DLD1 (cell line): Measurements from ENCODE around the gene RXRA.

Experiments
- in situ Hi-C: cut with HindIII; loops from 2 replicates; pipeline ENCODE4 v1.10.0; 2017; ENCODE audit warnings: low sequenced_read_pairs

Gene RXRA

GRCh38 chr9:134459573-134459972 is 133.3 kb downstream of the RXRA start:
- in situ Hi-C loops = no loop called here

- in situ Hi-C loops = no loop called here
Observed at GRCh38 chr9:134460206-134460605, 134.0 kb downstream of the RXRA start.

- in situ Hi-C loops = no loop called here
Observed at GRCh38 chr9:134460896-134461295, 134.6 kb downstream of the RXRA start.

- in situ Hi-C loops = no loop called here
Observed at GRCh38 chr9:134461426-134461982, 135.2 kb downstream of the RXRA start.

GRCh38 chr9:134462318-134462717 is 136.1 kb downstream of the RXRA start:
- in situ Hi-C loops = no loop called here

- in situ Hi-C loops = no loop called here
Observed at GRCh38 chr9:134463280-134463679, 137.0 kb downstream of the RXRA start.

GRCh38 chr9:134466869-134467616 is 140.8 kb downstream of the RXRA start:
- in situ Hi-C loops = no loop called here

GRCh38 chr9:134468358-134468757 is 142.1 kb downstream of the RXRA start:
- in situ Hi-C loops = no loop called here

- in situ Hi-C loops = no loop called here
Observed at GRCh38 chr9:134469041-134469875, 143.0 kb downstream of the RXRA start.

GRCh38 chr9:134472256-134472655 is 146.0 kb downstream of the RXRA start:
- in situ Hi-C loops = loop anchor here (10.0 kb wide), 1 partner anchor 163 kb away; no protein-coding TSS in a partner anchor

- in situ Hi-C loops = loop anchor here (10.0 kb wide), 1 partner anchor 161 kb away; no protein-coding TSS in a partner anchor
Observed at GRCh38 chr9:134473141-134474054, 147.1 kb downstream of the RXRA start.

GRCh38 chr9:134474055-134474370 is 147.8 kb downstream of the RXRA start:
- in situ Hi-C loops = loop anchor here (10.0 kb wide), 1 partner anchor 161 kb away; no protein-coding TSS in a partner anchor

GRCh38 chr9:134475011-134475790 is 148.9 kb downstream of the RXRA start:
- in situ Hi-C loops = loop anchor here (10.0 kb wide), 1 partner anchor 160 kb away; no protein-coding TSS in a partner anchor

GRCh38 chr9:134476272-134476941 is 150.2 kb downstream of the RXRA start:
- in situ Hi-C loops = loop anchor here (10.0 kb wide), 1 partner anchor 158 kb away; no protein-coding TSS in a partner anchor

- in situ Hi-C loops = loop anchor here (10.0 kb wide), 1 partner anchor 158 kb away; no protein-coding TSS in a partner anchor
Observed at GRCh38 chr9:134476942-134477335, 150.7 kb downstream of the RXRA start.

- in situ Hi-C loops = loop anchor here (10.0 kb wide), 1 partner anchor 157 kb away; no protein-coding TSS in a partner anchor
Observed at GRCh38 chr9:134477342-134477925, 151.2 kb downstream of the RXRA start.

- in situ Hi-C loops = loop anchor here (10.0 kb wide), 1 partner anchor 157 kb away; no protein-coding TSS in a partner anchor
Observed at GRCh38 chr9:134477927-134478326, 151.7 kb downstream of the RXRA start.

GRCh38 chr9:134481762-134482161 is 155.5 kb downstream of the RXRA start:
- in situ Hi-C loops = no loop called here

GRCh38 chr9:134482226-134482625 is 156.0 kb downstream of the RXRA start:
- in situ Hi-C loops = no loop called here
